Brain microvascular endothelial cell (primary cell): ENCODE results near the gene OSBPL5.
A peak's percentile ranks its signal among the peaks of the same experiment; 100 is the strongest.

ENCODE experiments used
- DNase-seq: peaks from one replicate; pipeline ENCODE4 v3.0.0-alpha.2; 2020
- H3K27ac ChIP-seq: fragments of 250-450 bp; sonication (Bioruptor Pico); 2 replicates; pipeline ENCODE4 v1.5.1; 2020; ENCODE audit warnings: mild to moderate bottlenecking, moderate library complexity
- H3K27me3 ChIP-seq: fragments of 250-450 bp; sonication (Bioruptor Pico); replicated peaks from 2 replicates; pipeline ENCODE4 v1.5.1; 2020; ENCODE audit warnings: mild to moderate bottlenecking
- H3K36me3 ChIP-seq: fragments of 250-450 bp; sonication (Bioruptor Pico); replicated peaks from 2 replicates; pipeline ENCODE4 v1.5.1; 2020; ENCODE audit warnings: mild to moderate bottlenecking
- H3K4me3 ChIP-seq: 2 replicates; pipeline ENCODE4 v1.5.1; 2011; ENCODE audit warnings: low read depth, mild to moderate bottlenecking, control low read depth, low read length, moderate library complexity
- in situ Hi-C: cut with HindIII; loops from 2 replicates; pipeline ENCODE4 v1.10.0; 2017; ENCODE audit warnings: low sequenced_read_pairs, low pct_ligation_motif_present
- TF ChIP-seq, protein P1 (sequence below): IDR thresholded peaks from 2 replicates; pipeline ENCODE4 v1.5.1; 2011; ENCODE audit warnings: low read depth, mild to moderate bottlenecking, moderate library complexity, low read length, control low read depth, inconsistent platforms; ENCODE audit errors: missing control alignments

Gene OSBPL5, protein sequence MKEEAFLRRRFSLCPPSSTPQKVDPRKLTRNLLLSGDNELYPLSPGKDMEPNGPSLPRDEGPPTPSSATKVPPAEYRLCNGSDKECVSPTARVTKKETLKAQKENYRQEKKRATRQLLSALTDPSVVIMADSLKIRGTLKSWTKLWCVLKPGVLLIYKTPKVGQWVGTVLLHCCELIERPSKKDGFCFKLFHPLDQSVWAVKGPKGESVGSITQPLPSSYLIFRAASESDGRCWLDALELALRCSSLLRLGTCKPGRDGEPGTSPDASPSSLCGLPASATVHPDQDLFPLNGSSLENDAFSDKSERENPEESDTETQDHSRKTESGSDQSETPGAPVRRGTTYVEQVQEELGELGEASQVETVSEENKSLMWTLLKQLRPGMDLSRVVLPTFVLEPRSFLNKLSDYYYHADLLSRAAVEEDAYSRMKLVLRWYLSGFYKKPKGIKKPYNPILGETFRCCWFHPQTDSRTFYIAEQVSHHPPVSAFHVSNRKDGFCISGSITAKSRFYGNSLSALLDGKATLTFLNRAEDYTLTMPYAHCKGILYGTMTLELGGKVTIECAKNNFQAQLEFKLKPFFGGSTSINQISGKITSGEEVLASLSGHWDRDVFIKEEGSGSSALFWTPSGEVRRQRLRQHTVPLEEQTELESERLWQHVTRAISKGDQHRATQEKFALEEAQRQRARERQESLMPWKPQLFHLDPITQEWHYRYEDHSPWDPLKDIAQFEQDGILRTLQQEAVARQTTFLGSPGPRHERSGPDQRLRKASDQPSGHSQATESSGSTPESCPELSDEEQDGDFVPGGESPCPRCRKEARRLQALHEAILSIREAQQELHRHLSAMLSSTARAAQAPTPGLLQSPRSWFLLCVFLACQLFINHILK

DNA sequence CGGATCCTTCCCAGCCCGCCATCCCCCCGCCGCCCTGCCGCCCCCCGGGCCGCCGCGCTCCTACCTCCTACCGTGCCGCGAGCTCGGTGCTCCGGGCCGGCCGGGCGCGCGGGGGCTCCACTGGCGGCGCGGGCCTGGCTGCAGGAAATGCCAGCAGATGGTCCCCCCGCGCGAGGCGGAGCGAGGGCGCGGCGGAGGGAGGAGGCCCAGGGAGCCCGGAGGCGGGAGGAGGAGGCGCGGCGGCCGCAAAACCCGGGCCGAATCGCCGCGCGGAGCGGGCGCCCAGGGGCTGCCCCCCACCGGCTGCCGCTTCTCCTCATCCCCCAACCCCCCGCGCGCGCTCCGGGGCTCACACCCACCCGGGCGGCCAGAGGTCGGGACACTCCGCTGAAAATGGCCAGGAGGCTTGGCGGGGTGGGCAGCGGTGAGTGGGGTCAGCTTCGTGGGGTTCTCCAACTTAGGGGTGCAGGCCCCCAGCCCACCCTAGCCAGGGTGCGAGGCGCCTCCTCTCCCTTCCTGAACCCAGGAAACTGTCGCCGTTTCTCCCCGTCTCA lies at the start of gene OSBPL5:
OSBPL5 (minus strand) TSS at position 159 of the 554 bp plus-strand sequence. CDS start 36,162 bp downstream, outside the sequence.
- in situ Hi-C loops = no loop called here
- no peak for DNase-seq
- H3K27ac ChIP-seq = no peak within 1 kb of the TSS

DNA sequence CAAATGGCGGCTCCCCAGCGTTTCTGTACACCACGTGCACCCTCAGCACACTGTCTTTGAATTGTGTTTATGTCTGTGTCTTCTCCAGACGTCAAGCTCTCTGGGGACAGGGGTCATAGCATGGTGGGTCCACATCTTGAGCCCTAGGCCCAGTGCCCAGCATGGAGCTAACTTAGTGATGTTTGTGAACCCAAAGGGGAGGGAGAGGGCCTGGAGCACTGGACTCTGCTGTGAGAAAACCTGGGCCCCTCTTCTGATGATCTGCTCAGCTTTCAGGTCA lies 49.2 kb upstream of the OSBPL5 start:
- peaks cover 2% of the 10 kb centered on the region for H3K27me3 ChIP-seq
- H3K4me3 ChIP-seq = no peak overlapping the region
- no peaks in the 10 kb centered on the region for H3K36me3 ChIP-seq
- in situ Hi-C loops = no loop called here
- no peak overlapping the region for H3K27ac ChIP-seq
- DNase-seq = no peak
- TF ChIP-seq, protein P1, sequence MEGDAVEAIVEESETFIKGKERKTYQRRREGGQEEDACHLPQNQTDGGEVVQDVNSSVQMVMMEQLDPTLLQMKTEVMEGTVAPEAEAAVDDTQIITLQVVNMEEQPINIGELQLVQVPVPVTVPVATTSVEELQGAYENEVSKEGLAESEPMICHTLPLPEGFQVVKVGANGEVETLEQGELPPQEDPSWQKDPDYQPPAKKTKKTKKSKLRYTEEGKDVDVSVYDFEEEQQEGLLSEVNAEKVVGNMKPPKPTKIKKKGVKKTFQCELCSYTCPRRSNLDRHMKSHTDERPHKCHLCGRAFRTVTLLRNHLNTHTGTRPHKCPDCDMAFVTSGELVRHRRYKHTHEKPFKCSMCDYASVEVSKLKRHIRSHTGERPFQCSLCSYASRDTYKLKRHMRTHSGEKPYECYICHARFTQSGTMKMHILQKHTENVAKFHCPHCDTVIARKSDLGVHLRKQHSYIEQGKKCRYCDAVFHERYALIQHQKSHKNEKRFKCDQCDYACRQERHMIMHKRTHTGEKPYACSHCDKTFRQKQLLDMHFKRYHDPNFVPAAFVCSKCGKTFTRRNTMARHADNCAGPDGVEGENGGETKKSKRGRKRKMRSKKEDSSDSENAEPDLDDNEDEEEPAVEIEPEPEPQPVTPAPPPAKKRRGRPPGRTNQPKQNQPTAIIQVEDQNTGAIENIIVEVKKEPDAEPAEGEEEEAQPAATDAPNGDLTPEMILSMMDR = no peak

More for the DNA sequence above, at the start of gene OSBPL5:
- TF ChIP-seq, protein P1 = no peak
- Histone ChIP-seq H3K27me3 (no peaks in the 10 kb centered on the region), H3K4me3 (peak within 1 kb of the TSS; percentile 80), H3K36me3 (no peaks in the 10 kb centered on the region)

DNA sequence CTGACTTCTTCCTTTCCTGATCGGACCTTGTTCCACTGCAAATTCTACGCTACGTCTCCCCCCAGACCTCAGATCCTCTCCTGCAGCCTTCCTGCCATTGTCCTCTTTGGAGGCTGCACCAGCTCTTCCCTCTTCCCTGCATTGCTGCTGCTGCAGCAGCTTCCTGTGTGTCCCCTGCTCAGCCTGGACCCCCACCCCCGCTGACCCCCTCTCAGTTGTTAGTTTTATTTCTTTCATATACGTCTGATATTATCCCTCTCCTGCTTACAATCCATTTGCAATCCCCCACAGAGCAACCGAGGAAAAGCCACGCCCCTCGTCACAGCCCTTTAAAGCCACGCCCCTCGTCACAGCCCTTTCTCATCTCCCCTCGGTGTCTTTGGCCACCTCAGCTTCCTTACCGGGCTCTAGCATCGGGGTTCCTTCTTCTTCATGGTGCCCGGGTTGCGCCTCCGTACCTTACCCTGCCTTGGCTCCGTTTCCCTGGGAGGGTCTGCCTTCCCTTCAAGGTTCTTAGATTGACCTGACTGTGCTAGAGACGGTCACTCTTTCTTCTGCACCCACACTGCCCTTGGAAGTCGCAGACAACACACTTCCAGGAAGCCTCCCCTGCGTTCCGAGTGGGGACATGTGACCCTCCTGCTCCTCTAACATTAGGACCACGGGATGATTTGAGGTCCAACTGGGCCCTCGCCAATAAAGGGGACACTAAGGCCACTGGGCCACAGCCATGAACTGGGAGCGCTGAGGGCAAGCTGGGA lies 48.7 kb upstream of the OSBPL5 start:
- peaks cover 2% of the 10 kb centered on the region for H3K27me3 ChIP-seq
- no peak overlapping the region for H3K27ac ChIP-seq
- no peak for DNase-seq
- in situ Hi-C loops = no loop called here
- H3K36me3 ChIP-seq = no peaks in the 10 kb centered on the region
- TF ChIP-seq, protein P1 = no peak
- no peak overlapping the region for H3K4me3 ChIP-seq

DNA sequence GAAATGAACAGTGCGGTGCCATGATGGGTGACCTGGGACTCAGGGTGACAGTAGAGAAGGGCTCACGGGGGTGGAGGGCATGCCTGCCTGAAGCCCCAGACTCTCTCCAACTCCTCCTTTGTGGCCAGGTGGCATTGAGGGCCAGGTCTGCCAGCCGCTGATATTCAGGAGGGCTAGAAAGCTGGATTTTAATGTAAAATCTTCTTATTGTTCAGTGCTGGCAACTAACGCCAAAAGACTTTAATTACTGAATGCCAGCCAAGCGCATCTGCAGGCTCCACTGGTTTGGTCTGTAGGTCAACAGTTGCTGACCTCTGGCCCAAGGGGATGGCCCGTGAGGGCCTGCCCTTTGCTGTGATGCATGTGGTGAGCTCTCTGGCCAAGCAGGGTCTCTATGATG lies 43.2 kb upstream of the OSBPL5 start:
- Histone ChIP-seq H3K27ac (no peak overlapping the region), H3K4me3 (no peak overlapping the region), H3K36me3 (no peaks in the 10 kb centered on the region), H3K27me3 (peaks cover 19% of the 10 kb centered on the region)
- in situ Hi-C loops = no loop called here
- TF ChIP-seq, protein P1 = no peak
- no peak for DNase-seq

DNA sequence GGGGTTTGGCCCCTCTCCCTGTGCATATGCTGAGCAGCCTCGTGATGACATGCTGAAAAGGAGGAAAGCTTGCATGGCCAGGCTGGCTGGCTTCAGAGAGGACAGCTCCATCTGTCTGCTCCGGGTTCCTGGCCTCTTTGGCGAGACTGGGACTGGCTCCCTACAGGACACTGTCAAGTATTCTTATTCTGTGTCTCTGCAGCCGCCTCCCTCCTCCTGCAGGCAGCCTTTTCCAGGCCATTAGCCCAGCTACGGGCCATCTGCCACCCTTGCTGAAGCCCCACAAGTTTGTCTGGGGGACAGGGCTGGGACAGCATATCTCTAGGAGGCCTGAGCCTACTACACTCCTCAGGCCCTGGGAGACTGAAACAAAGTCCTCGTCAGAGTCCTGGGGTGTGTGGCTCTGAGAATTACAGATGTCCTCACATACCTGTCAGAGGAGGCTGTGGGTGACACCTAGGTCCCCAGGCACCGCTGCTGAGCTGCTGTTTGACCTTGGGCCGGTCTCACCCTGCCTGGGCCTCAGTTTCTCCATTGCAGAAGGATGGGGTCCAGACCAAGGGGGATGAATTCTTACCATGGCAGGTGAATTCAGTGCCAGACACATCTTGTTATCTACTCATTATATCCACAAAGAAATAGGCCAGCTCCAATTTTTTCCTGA lies 42.5 kb upstream of the OSBPL5 start:
- Histone ChIP-seq H3K36me3 (no peaks in the 10 kb centered on the region), H3K4me3 (no peak overlapping the region), H3K27me3 (peaks cover 25% of the 10 kb centered on the region), H3K27ac (no peak overlapping the region)
- DNase-seq = no peak
- TF ChIP-seq, protein P1 = no peak
- in situ Hi-C loops = no loop called here
